Measurements from ENCODE around the gene PLS1. TPM values are rescaled to one million over a fixed set of nuclear protein-coding genes. Genes with fewer than 3 reads are reported as not detected.

Gene PLS1
- total RNA-seq, 1 donor from 2014 or later = 22.5 TPM

DNA sequence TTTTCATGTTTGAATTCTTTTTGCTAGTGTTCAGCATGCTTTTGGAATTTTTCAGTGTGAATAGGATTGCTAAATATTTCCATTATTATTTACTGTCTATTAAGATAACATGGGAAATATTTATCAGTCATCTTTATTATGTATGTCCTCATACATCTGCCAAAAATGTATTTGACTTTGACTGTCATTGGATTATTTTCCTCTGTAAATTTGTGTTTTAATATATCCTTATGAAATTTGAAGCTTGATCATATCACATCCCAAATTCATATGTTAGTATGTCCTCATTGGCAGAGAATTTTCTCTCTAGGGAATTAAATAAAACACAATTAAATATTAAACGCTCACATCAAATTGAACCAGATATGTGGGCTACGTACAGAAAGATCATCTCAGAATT lies 95.3 kb downstream of the PLS1 start:
- Histone ChIP-seq H3K27me3 (no peaks in the 10 kb centered on the region), H2AFZ (replicated peaks) (no peak overlapping the region), H3K79me2 (ENCODE audit: low read depth) (no peaks in the 10 kb centered on the region), H4K20me1 (ENCODE audit: low read depth) (no peaks in the 10 kb centered on the region), H3K36me3 (no peaks in the 10 kb centered on the region), H3K27ac (no peak overlapping the region), H3K4me1 (no peaks in the 10 kb centered on the region), H3K9ac (no peak overlapping the region), H3K4me3 (no peak overlapping the region), H3F3A (ENCODE audit: low read depth) (no peaks in the 10 kb centered on the region), H3K4me2 (no peak overlapping the region), H3K9me3 (ENCODE audit: low read depth) (no peaks in the 10 kb centered on the region)
- no peaks in the 10 kb centered on the region for H3K9me3 Mint-ChIP-seq
- H3K4me1 Mint-ChIP-seq = no peaks in the 10 kb centered on the region
- no peaks in the 10 kb centered on the region for H3K36me3 Mint-ChIP-seq
- TF ChIP-seq EZH2 (IDR thresholded peaks at IDR 0.05) (no peak), CTCF (IDR thresholded peaks at IDR 0.05) (no peak), EZH2phosphoT487 (IDR thresholded peaks at IDR 0.05) (no peak)
- no peaks in the 10 kb centered on the region for H3K27me3 Mint-ChIP-seq (ENCODE audit: insufficient read depth, low read depth)
- no peak overlapping the region for H3K4me3 Mint-ChIP-seq
- DNase-seq (ENCODE audit: low spot score) = no peak
- no peak overlapping the region for H3K27ac Mint-ChIP-seq

GRCh38 chr3:142693136-142693853 lies 97.1 kb downstream of the PLS1 start:
- Histone ChIP-seq H3K27ac (no peak overlapping the region), H3K4me1 (no peaks in the 10 kb centered on the region), H3K9ac (no peak overlapping the region), H3K27me3 (no peaks in the 10 kb centered on the region), H4K20me1 (ENCODE audit: low read depth) (no peaks in the 10 kb centered on the region), H3K36me3 (no peaks in the 10 kb centered on the region), H3K79me2 (ENCODE audit: low read depth) (no peaks in the 10 kb centered on the region), H3K9me3 (ENCODE audit: low read depth) (no peaks in the 10 kb centered on the region), H3K4me3 (no peak overlapping the region), H2AFZ (replicated peaks) (no peak overlapping the region), H3F3A (ENCODE audit: low read depth) (no peaks in the 10 kb centered on the region), H3K4me2 (no peak overlapping the region)
- TF ChIP-seq CTCF (IDR thresholded peaks at IDR 0.05) (no peak), EZH2phosphoT487 (IDR thresholded peaks at IDR 0.05) (no peak), EZH2 (IDR thresholded peaks at IDR 0.05) (no peak)
- no peaks in the 10 kb centered on the region for H3K36me3 Mint-ChIP-seq
- no peaks in the 10 kb centered on the region for H3K4me1 Mint-ChIP-seq
- H3K9me3 Mint-ChIP-seq = no peaks in the 10 kb centered on the region
- no peak overlapping the region for H3K4me3 Mint-ChIP-seq
- no peaks in the 10 kb centered on the region for H3K27me3 Mint-ChIP-seq (ENCODE audit: insufficient read depth, low read depth)
- H3K27ac Mint-ChIP-seq = no peak overlapping the region
- DNase-seq (ENCODE audit: low spot score) = no peak

- TF ChIP-seq EZH2phosphoT487 (IDR thresholded peaks at IDR 0.05) = no peak
- TF ChIP-seq EZH2 (IDR thresholded peaks at IDR 0.05) = no peak
- no peak for TF ChIP-seq CTCF (IDR thresholded peaks at IDR 0.05)
These were observed 98.0 kb downstream of the PLS1 start for GRCh38 chr3:142694225-142694624.

More at GRCh38 chr3:142694225-142694624, 98.0 kb downstream of the PLS1 start:
- Histone ChIP-seq H3K27me3 (no peaks in the 10 kb centered on the region), H3K27ac (no peak overlapping the region), H3F3A (ENCODE audit: low read depth) (no peaks in the 10 kb centered on the region), H3K4me2 (no peak overlapping the region), H3K79me2 (ENCODE audit: low read depth) (no peaks in the 10 kb centered on the region), H3K9me3 (ENCODE audit: low read depth) (no peaks in the 10 kb centered on the region), H3K4me3 (no peak overlapping the region), H3K9ac (no peak overlapping the region), H3K4me1 (no peaks in the 10 kb centered on the region), H3K36me3 (no peaks in the 10 kb centered on the region), H4K20me1 (ENCODE audit: low read depth) (no peaks in the 10 kb centered on the region), H2AFZ (replicated peaks) (no peak overlapping the region)
- Mint-ChIP-seq H3K4me1 (no peaks in the 10 kb centered on the region), H3K4me3 (no peak overlapping the region), H3K36me3 (no peaks in the 10 kb centered on the region), H3K27me3 (ENCODE audit: insufficient read depth, low read depth) (no peaks in the 10 kb centered on the region), H3K27ac (no peak overlapping the region), H3K9me3 (no peaks in the 10 kb centered on the region)
- no peak for DNase-seq (ENCODE audit: low spot score)

Data from neural progenitor cell (in vitro differentiated cells).